Skeletal muscle cell (primary cell): ENCODE results near the gene GIGYF2.
"Not testable (repeated sequence)": the region's sequence is repeated elsewhere in the genome, so short reads cannot be mapped to it uniquely, and the experiment has no call there.

Experiments used
- DNase-seq: peaks from one replicate; pipeline ENCODE4 v3.0.0-alpha.2; 2010; ENCODE audit warnings: low read depth
- H3K4me3 ChIP-seq: 2 replicates; pipeline ENCODE4 v1.5.1; 2011; ENCODE audit warnings: low read depth, mild to moderate bottlenecking, control low read depth, low read length, moderate library complexity

The GIGYF2 gene

GRCh38 chr2:232898592-232899543, 201.7 kb downstream of the GIGYF2 start:
- no peak overlapping the region for H3K4me3 ChIP-seq
- peak; percentile 29 for DNase-seq

- no peak overlapping the region for H3K4me3 ChIP-seq
- no peak for DNase-seq
Measured at GRCh38 chr2:232900811-232901735, 203.9 kb downstream of the GIGYF2 start.

GRCh38 chr2:232901736-232902578, 204.8 kb downstream of the GIGYF2 start:
- H3K4me3 ChIP-seq = no peak overlapping the region
- peak; percentile 78 for DNase-seq

- DNase-seq = no peak
- no peak overlapping the region for H3K4me3 ChIP-seq
Measured at GRCh38 chr2:232903989-232904388, 206.9 kb downstream of the GIGYF2 start.

GRCh38 chr2:232906867-232907717, 210.0 kb downstream of the GIGYF2 start:
- DNase-seq, H3K4me3 ChIP-seq: not testable (repeated sequence)

GRCh38 chr2:232907718-232908085, 210.6 kb downstream of the GIGYF2 start:
- DNase-seq, H3K4me3 ChIP-seq: not testable (repeated sequence)

GRCh38 chr2:232908695-232909094, 211.6 kb downstream of the GIGYF2 start:
- no peak for DNase-seq
- no peak overlapping the region for H3K4me3 ChIP-seq
